Brain pericyte (primary cell): ENCODE measurements around the gene FCRL6.

ENCODE experiments used
- DNase-seq: peaks from one replicate; pipeline ENCODE4 v3.0.0-alpha.2; 2012; ENCODE audit warnings: low read depth, low spot score

FCRL6 gene

DNA sequence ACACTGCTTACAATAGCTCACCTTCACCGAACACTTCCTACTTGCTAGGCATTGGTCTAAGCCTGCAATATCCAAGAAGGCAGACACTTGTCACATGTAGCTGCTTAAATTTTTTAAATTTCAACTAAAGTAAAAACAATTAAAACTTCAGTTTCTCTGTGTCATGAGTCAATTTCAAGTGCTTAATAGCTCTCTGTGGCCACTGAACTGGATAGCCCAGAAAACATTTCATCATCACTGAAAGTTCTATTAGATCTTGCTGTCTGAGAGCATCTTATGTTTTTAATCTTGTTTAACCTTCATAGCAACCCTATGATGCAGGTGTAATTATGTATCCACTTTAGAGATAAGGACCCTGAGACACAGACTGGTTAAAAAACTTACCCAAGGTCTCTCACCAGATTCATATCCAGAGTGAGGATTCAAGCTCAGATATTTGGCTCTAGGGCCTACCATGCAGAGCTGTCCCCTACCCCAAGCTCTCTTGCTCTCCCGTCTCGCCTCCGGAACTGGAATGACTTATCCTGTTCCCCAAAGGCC lies 2.6 kb upstream of the FCRL6 start:
- DNase-seq = no peak

DNA sequence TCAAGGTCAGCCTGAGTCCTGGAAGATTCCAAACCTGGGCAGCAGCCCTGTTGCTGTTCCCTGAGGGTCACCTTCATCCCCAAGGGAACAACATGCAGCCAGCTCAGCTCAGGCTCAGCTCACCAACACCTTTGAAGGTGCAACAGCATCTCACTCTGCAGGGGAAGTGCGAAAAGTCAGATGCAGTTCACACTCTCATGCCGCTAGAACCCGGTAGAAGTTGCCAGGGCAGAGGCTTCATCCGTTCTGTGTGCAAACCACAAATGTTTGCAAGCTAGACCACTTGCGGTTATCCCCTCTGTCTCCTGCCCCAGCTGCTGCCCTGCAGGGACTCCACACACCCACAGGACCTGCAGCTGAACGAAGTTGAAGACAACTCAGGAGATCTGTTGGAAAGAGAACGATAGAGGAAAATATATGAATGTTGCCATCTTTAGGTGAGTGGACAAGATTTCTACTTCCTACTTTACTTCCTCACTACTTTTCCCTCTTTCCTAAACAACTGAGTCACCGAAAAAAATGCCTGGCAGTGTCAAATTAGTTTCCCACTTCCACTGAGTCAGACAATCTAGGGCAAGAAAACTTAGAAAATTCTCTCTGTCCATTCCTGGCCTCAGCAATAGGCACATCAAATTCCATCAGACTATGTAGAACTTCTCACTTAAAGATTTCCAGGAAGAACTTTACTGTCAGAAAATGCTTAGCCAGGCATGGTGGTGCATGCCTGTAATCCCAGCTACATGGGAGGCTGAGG lies 1.8 kb upstream of the FCRL6 start:
- DNase-seq = no peak

DNA sequence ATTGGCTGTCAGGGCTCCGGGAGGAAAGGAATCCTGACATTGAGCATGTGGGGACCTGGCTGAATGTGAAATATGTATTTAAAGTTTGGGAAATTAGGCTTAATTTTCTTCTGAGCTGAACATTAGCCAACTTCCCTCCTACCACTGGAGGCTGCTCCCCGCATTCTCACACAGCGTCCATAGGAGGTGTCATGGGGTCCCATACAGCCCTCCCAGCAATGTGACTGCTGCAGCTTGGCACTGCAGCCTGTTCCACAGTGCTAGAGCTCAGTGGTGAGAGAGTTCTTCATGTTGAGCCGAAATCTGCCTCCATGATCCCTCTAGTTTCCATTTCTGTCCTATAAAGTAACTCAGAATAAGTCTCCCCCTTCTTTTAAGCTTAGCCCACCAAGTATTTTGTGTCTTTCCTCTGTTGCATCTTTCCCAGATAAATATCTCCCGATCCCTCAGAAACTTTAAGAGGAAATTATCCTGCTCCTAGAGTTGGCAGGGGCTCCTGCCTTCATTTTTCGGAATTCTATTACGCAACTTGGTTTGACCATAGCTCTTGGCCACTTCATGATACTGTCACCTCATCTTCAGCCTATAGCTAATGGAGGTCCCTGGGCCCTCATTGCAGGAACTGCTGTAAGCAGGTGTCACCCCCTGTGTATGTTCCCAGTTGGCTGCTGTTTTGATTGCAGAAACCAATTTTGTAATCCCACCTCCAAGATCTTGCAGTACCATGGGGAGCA lies 2.0 kb downstream of the FCRL6 start:
- DNase-seq = no peak

DNA sequence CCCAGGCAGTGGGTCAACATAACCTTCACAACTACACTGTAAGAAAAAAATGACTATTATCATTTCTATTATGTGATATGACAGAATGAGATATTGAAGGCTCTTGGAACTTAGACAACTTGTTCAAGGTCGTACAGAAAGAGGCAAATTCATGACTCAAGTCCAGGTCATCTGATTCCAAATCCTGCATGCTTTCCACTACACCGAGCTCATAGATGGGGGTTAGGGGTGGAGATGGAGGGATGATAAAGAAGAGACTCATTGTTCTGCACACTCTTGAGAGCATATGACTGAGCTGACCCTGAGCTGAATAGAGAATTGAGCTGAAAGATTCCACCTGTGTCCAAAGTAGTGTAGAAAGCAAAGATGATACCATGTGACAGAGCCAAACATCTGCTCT lies 2.8 kb downstream of the FCRL6 start:
- no peak for DNase-seq

DNA sequence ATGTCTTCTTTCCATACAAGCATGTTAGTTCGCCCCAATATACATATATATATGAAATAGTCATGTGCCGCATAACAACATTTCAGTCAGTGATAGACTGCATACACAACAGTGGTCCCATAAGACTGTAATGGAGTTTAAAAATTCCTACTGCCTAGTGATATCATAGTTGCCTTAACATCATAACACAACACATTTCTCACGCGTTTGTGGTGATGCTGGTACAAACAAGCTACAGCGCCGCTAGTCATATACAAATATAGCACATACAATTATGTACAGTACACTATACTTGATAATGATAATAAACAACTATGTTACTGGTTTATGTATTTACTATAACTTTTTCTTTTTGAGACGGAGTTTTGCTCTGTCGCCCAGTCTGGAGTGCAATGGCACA lies 13.8 kb downstream of the FCRL6 start:
- DNase-seq = no peak

DNA sequence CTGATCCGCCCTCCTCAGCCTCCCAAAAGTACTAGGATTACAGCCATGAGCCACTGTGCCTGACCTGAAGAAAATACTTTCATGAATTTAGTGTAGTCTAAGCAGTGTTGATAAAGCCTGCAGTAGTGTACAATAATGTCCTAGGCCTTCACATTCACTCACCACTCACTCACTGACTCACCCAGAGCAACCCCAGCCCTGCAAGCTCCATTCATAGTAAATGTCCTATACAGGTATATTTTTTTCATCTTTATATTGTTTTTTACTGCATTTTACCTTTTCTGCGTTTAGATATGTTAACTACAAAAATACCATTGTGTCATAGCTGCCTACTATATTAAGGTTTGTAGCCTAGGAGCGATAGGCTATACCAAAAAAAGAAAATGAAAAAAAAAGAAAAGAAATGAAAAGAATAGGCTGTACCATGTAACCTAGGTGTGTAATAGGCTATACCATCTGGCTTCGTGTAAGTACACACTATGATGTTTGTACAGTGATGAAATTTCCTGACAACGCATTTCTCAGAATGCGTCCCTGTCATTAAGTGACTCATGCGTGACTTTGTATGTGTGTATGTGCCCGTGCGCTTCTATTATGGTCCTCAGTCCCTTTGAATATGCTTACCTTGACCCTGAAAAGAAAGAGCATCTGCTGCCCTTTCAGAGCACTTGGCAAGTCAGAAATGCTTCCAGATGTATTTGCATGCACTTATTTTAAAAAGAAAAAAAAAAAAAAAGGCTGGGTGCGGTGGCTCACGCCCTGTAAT lies 15.3 kb downstream of the FCRL6 start:
- DNase-seq = no peak

DNA sequence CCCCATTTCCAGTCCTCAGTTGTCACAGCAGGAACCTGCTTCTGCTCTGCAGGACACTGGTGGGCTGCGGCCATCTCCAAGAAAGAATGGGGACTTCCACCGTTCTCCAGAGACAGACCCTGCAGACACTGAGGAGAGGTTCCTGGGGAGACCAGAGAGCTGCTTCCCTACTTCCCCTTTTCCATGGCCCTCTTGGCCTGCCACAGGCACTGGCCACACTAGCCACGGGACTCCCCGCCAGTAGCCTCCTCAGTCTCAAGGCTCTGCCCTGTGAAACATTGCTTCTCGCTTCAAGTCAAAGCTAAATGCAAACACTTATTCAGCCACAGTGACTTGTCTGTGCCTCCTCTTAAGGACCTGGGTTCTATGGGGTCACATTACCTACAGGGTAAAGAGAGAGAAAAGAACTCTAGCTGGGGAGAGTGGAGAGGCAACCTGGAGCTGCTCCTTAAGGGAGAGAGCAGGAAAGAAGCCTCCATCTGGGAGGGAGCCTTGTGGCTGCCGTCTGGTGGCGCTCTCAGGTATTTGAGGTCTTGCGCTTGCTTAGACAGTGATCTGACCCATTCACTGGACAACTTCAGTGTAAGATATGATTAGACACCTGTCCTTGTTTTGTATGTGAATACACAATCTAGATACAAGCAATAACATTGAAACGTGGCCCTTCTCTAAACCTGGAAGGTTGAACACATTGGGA lies 19.2 kb downstream of the FCRL6 start:
- no peak for DNase-seq

DNA sequence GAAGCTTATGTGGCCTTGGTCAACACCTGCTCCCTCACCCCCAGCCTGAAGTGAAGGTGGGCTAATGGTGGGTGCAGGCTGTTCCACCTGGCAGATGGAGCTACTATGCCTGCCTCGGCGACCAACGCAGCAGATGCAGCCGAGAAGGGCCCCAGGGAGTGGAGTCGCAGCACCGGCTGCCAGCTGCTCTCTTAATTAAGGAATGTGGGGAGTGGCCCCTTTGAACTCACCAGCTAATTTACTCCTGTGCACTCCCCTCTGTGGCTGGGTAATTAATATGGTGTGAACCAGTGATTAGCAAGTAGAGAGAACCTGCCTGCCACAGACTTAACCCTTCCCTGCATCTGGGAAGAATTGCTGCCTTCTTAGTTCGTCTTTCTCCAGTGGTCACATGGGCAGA lies 21.2 kb downstream of the FCRL6 start:
- no peak for DNase-seq

DNA sequence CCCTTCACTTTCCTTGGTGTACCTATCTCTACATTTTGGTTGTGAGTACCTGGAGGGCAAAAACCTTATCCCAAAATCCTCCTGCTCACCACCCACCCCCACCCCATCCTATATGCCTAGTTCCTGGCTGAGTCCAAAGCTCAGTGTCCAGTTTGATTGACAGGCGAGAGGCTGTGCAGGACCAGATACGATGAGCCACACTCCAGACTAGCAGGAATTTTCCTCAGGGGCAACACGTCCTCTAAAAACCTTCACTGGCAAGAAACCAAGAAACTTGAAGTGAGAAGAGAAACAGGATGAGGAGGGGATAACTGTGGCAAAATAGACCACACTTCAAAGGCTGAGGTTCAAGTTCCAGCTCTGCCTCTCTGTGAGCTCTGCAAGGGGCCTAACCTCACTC lies 23.4 kb downstream of the FCRL6 start:
- DNase-seq = no peak

DNA sequence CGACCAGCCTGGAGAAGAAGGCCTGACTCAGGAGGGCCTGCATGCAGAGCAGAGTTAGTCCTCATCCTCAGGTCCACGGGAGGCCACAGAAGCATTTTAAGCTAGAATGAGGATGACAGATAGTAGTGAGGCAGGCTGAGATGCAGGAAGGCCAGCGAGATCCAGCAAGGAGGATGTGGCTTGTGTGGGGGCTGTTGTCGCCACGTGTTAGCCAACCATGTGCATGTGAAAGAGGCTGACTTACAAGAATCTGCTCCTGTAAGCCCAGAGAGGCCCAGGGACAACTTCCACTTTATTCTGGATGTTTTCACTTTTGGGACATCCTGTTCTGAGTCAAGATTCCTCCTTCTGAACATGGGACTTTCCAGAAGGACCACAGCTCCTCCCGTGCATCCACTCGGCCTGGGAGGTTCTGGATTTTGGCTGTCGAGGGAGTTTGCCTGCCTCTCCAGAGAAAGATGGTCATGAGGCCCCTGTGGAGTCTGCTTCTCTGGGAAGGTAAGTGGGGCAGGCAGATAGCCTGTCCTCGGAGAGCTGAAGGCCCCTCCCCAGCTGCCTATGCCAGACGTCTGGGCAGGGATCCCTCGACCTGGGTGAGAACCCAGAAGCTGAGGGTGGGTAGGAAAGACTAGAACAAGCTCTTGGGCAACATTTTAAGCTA lies 24.4 kb downstream of the FCRL6 start, which contains the start of gene SLAMF8:
SLAMF8 (plus strand) TSS at position 433 of the 661 bp plus-strand sequence; CDS start at position 459, 26 bp downstream.
- DNase-seq = no peak

DNA sequence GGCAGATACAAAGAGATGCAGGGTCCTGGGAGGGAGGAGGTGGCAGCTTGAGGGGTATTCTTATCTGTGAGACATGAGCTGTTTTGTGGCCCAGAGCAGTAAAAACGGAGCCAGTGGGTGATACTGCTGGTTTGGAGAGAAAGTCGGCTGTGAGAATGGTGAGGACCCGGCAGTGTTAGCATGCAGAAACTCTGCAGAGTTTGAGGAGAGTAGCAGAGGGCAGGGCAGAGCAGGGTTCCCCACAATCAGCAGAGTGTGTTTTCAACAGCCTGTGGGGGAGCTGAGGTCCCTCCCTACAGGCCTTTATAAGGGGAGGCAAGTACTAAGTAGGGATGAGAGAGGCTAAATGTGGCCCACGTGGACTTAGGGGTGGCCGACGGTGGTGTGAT lies 24.9 kb downstream of the FCRL6 start:
- no peak for DNase-seq

DNA sequence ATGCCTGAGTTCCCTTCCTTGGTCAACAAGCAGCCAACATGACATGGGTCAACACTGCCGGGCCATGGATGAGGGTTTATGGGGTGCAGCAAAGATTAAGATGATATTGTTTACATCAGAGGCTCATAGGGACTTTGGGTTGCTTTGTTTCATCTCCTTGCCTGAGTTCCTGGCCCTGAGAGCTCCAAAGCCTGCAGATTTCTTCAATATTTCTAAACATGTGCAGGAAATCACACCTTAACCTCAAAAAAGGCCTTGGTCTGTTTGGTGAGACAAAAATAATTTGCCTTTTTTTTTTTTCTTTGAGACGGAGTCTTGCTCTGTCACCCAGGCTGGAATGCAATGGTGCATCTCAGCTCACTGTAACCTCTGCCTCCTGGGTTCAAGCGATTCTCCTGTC lies 25.4 kb downstream of the FCRL6 start:
- DNase-seq = no peak

DNA sequence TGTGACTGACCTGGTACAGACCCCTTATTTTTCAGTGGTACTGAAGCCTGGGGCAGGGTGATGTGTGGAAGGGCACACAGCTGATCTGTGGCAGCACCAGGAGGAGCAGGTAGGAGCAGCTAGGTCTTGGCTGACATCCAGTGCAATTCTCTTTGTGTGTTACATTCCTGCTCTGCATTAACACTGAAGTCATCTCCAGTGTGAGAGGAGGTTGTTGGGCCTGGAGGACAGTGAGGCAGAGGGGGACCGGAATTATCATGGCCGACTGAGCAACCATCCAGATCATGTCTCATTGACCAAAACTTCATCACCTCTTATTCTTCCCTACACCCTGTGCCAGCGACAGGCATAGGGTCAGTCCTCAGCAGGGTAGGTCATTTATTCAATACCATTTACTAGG lies 26.0 kb downstream of the FCRL6 start:
- no peak for DNase-seq

DNA sequence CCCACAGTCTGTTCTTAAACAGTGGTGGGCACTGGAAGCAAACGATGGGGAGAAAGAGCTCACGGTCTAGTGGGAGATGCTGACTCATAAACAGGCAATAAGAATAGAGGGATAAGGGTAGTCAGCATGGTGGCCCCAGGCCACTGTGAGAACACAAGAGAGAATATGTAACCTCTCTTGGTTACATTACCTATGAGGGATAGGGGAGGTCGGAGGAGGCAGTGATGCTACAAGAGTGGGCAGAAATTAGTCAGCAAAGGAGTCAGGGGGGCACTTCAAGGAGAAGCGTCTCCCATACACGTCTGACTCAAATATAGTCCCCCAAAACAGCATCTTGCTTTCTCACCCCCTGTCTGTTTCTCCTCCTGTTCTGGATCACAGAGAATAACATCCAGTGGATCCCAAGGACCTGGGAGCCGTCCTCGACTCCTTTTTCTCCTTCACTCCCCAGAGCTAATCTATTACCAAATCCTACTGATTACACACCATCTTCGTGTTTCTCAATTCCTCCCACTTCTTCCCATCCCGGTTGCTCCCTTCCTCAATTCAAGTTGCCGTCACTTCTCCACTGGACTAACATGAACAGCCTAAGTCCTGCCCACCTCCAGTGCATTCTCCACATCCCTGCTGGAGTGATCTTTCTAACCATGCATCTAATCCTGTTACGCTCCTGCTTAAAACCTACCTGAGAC lies 26.6 kb downstream of the FCRL6 start:
- DNase-seq = no peak

DNA sequence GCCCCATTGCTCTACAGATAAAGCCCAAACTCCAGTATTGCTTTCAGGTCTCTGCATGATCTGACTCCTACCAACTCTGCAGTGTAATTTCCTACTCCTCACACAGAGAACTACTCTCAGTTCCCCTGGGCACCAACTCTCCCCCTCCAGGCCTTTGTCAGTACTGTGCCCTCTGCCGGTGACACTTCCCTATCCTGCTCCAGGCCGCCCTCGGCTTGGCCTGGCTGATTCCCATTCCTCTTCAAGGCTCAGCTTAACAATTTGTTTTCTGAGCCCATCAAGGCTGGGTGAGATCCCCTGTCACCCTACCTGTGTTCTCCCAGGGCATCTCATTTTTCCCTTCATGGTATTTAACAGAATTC lies 27.1 kb downstream of the FCRL6 start:
- DNase-seq = no peak

DNA sequence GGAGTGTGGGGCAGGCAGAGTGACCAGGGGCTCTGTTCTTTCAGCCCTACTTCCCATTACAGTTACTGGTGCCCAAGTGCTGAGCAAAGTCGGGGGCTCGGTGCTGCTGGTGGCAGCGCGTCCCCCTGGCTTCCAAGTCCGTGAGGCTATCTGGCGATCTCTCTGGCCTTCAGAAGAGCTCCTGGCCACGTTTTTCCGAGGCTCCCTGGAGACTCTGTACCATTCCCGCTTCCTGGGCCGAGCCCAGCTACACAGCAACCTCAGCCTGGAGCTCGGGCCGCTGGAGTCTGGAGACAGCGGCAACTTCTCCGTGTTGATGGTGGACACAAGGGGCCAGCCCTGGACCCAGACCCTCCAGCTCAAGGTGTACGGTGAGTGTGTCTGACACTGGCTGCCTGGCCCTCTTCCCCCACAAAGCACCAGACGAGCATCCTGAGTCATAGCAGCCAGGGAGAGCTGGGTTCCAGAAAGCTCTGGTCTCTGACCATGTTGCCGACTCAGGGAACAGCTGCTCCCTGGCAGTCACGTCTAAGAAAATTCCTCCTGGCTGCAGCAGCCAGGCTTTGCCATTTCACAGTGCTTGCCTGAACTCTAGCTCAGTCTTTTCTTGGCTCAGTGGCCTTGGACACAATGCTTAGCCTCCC lies 27.8 kb downstream of the FCRL6 start:
- DNase-seq = no peak

DNA sequence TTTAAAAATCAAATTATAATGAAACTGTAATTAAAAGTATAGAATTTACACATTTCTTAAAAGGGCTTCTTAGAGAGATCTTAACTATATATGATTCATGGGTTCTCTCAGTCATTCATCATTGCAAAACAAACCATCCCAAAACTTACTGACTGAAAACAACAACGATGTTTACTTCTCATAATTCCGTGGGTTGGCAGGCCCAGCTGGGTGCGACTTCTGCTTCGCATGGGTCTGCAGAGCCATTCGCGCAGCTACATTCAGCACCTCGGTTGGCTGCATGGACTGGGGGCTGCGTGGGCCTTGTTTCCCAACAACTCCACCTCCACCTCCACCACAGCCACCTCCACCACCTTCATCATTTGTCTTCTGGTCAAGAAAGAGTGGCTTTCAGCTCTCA lies 28.6 kb downstream of the FCRL6 start:
- no peak for DNase-seq

DNA sequence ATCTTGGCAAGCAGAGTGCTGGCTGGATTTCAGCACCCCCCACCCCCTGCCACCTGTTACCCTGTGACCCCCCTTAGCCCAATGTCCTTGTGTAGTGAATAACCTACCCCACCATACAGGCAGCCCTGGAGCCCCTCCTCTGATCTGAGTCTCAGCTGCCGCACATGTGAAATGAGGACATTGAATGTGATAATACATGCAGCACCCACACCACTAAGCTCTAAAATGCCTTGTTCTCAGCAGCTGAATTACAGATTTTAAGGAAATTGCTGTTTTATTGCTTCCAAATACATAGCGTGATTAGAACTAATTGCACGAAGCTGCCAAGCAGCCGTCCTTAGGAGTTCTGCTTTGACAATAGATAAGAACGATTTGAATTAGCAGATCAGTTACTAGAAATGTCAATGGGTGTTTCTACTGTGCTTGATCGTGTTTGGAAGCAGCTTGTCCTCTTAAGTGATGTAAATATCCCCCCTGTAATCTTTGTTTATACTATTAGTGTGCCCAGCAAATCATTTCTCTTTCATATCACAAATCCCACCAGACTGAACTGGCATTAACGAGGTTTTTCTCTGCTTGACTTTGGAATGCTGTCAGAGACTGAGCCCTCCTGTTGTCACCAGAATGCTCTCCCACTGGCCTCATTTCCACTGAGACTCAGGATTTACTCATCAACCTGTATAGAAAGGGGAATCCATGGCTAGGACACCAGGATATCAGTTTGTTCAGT lies 29.4 kb downstream of the FCRL6 start:
- no peak for DNase-seq

DNA sequence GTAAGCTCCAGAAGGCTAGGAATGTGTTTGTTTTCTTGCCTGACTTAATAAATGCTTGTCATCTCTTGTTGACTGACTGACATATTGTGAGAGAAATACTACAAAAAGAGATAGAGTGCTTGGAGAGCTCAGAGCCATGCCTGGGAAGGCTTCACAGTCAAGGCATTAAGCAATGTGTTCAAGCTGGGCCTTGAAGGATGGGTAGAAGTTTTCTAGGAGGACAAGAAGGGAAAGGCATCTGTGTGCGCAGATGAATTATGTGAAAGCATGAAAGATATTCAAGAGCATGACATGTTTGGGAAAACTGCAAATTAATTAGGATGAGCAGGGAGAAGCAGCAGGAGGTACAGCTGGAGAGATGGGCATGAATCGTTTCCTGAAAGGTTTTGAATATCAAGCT lies 30.1 kb downstream of the FCRL6 start:
- no peak for DNase-seq
